ENCODE results near the gene DTWD1. TPM values are rescaled to one million over a fixed set of nuclear protein-coding genes. Genes with fewer than 3 reads are reported as not detected.
"Not testable (repeated sequence)": the region's sequence is repeated elsewhere in the genome, so short reads cannot be mapped to it uniquely, and the experiment has no call there.

Gene DTWD1
- 21.1 and 26.5 TPM in 2 replicates for total RNA-seq

DNA sequence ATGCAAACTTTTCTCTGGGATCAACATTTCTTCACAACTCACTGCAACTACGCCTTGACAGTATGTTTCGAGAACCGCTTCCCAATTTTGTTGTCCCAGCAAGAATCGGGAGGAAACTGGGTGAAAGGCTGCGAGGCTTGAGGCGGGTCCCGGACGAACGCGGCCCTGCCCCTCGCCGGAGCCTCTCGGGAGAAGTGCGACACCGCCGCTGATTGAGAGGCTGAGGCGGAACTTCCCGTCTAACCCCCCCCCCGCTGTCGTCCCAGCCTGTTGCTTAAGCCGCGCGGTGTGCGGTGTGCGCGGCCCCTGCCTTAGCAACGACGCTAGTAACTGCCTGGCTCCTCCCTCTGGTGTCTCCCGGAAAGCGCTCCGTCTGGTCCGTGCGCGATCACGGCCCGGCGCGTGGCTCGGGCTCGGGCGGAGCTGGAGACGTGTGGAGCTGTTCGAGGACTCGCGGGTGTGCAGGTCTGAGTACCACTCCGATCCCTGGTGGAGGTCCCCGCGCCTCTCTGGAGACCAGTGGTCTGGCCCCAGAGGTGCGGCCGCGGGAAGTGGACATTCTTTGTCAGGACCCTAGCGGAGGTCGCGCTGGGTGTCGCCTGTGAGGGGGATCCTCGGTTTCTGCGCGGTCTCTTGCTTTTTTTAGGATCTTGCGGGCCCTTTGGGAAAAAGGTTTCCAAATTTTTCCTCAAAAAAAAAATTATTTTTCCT lies at the start of gene DTWD1, which contains the start of gene FAM227B:
Gene DTWD1, plus strand, starts transcription at position 391 of the 711 bp plus-strand sequence. CDS start 4,120 bp downstream, outside the sequence.
Gene FAM227B, minus strand, starts transcription at position 161 of the 711 bp plus-strand sequence. CDS start 5,647 bp downstream, outside the sequence.
- peak within 1 kb of the TSS; percentile 85 for H3K4me3 Mint-ChIP-seq
- peaks cover 40% of the 10 kb centered on the region for H3K4me1 Mint-ChIP-seq (ENCODE audit: low read depth)
- peaks cover 10% of the 10 kb centered on the region for H3K9me3 Mint-ChIP-seq
- intact Hi-C loops (cut with micrococcal nuclease) = loop anchor here (1.0 to 10.0 kb wide), 20 partner anchors 150 to 1290 kb away; partner anchors contain the start of genes AP4E1, CEP152, COPS2 and DUT
- H3K27me3 Mint-ChIP-seq (ENCODE audit: insufficient read depth) = no peaks in the 10 kb centered on the region
- peak within 1 kb of the TSS; percentile 88 for H3K27ac Mint-ChIP-seq
- DNase-seq (ENCODE audit: low spot score) = peak; percentile 93
- peaks cover 16% of the 10 kb centered on the region for H3K36me3 Mint-ChIP-seq (ENCODE audit: low read depth)

GRCh38 chr15:49573421-49573820 lies 47.4 kb upstream of the DTWD1 start:
- intact Hi-C loops (cut with micrococcal nuclease) = no loop called here
- H3K4me1 Mint-ChIP-seq (ENCODE audit: low read depth) = no peaks in the 10 kb centered on the region
- no peak for DNase-seq (ENCODE audit: low spot score)
- no peak overlapping the region for H3K4me3 Mint-ChIP-seq
- H3K27ac Mint-ChIP-seq = no peak overlapping the region
- H3K27me3 Mint-ChIP-seq (ENCODE audit: insufficient read depth) = no peaks in the 10 kb centered on the region
- H3K9me3 Mint-ChIP-seq = peaks cover 8% of the 10 kb centered on the region
- no peaks in the 10 kb centered on the region for H3K36me3 Mint-ChIP-seq (ENCODE audit: low read depth)

GRCh38 chr15:49589030-49589429 lies 31.8 kb upstream of the DTWD1 start:
- Mint-ChIP-seq H3K4me1 (ENCODE audit: low read depth) (peaks cover 5% of the 10 kb centered on the region), H3K36me3 (ENCODE audit: low read depth) (peaks cover 1% of the 10 kb centered on the region), H3K27me3 (ENCODE audit: insufficient read depth) (no peaks in the 10 kb centered on the region), H3K4me3 (no peak overlapping the region), H3K27ac (no peak overlapping the region), H3K9me3 (peaks cover 7% of the 10 kb centered on the region)
- intact Hi-C loops (cut with micrococcal nuclease) = no loop called here
- no peak for DNase-seq (ENCODE audit: low spot score)

DNA sequence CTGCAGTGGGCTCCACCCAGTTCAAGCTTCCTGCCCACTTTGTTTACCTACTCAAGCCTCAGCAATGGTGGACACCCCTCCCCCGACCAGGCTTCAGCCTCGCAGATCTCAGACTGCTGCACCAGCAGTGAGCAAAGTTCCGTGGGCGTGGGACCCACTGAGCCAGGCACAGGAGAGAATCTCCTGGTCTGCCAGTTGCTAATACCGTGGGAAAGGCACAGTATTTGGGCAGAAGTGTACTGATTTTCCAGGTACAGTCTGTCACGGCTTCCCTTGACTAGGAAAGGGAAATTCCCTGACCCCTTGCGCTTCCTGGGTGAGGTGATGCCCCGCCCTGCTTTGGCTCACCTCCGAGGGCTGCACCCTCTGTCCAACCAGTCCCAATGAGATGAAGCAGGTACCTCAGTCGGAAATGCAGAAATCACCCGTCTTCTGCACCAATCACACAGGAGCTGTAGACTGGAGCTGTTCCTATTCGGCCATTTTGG lies 28.0 kb upstream of the DTWD1 start:
- H3K4me1 Mint-ChIP-seq (ENCODE audit: low read depth); H3K27ac Mint-ChIP-seq; H3K27me3 Mint-ChIP-seq (ENCODE audit: insufficient read depth); H3K4me3 Mint-ChIP-seq; H3K36me3 Mint-ChIP-seq (ENCODE audit: low read depth); intact Hi-C loops (cut with micrococcal nuclease); H3K9me3 Mint-ChIP-seq; DNase-seq (ENCODE audit: low spot score): not testable (repeated sequence)

DNA sequence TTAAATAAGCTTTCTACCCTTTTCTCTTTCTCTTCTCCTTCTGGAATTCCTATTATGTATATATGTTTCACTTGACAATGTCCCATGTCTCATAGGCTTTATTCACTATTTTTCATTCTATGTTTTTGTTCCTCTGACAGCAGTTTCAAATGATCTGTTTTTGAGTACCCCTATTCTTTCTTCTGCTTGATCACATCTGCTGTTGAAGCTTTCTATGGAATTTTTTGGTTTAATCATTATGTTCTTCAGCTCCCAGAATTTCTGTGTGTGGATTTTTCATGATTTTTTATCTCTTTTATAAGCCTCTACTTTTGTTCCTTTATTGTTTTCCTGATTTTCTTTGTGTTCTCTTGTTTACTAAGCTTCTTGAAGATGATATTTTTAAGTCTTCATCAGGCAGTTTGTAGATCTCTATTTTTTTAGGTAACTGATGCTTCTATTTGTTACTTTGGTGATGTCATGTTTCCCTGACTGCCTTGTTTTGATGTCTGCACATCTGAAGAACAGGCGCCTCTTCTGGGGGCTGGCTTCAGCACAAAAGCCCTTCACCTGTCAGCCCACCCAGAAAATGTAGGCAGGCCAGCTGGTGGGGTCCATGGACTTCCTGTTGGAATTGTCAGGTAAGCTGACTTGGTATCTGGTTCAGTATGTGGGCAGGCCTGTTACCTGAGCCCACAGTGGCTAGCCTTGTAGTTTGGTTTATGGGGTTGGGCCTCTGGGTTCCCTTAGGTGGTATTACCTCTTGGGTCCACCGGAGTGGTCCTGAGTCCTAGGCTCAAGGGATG lies 16.0 kb upstream of the DTWD1 start:
- Mint-ChIP-seq H3K4me3 (no peak overlapping the region), H3K27ac (no peak overlapping the region), H3K9me3 (peaks cover 21% of the 10 kb centered on the region), H3K4me1 (ENCODE audit: low read depth) (no peaks in the 10 kb centered on the region), H3K27me3 (ENCODE audit: insufficient read depth) (no peaks in the 10 kb centered on the region), H3K36me3 (ENCODE audit: low read depth) (no peaks in the 10 kb centered on the region)
- intact Hi-C loops (cut with micrococcal nuclease) = no loop called here
- DNase-seq (ENCODE audit: low spot score) = no peak

DNA sequence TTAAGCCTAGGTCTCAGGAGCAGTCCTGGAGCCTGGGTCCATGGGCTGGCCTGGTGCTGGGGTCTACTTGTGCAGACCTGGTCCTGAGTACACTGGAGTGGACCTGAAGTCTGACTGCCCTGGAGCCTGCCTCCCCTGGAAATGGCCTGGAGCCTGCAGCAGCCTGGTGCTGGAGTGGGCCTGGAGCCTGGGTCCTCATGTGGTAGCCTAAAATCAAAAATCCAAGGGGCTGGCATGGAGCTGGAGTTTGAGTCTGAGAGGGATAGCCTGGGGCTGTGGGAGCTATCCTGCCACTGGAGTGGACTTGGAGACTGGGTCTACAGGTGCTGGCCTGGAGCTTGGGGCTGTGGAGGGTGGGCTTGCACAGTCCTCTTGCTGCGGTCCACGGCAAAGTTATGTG lies 15.3 kb upstream of the DTWD1 start:
- intact Hi-C loops (cut with micrococcal nuclease) = no loop called here
- Mint-ChIP-seq H3K4me1 (ENCODE audit: low read depth) (no peaks in the 10 kb centered on the region), H3K27ac (no peak overlapping the region), H3K4me3 (no peak overlapping the region), H3K36me3 (ENCODE audit: low read depth) (no peaks in the 10 kb centered on the region), H3K27me3 (ENCODE audit: insufficient read depth) (no peaks in the 10 kb centered on the region), H3K9me3 (peaks cover 21% of the 10 kb centered on the region)
- no peak for DNase-seq (ENCODE audit: low spot score)

DNA sequence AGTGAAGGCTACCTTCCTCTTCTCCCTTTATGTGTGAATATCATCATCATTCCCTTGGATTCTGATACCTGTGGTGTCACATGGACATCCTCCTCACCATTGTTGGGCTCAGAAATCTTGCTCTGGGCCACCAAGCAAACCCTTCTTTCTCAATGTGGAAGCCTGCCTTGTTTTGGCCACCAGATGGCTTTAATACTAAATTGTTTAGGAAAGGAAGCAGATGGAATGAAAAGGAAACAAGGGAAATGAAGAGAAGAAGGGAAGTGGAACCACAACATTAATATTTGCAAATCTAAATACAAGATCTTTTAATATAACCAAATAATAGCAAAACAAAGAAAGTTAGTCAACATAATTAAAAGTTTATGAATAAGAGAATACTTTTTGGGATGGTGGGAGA lies 14.3 kb upstream of the DTWD1 start:
- Mint-ChIP-seq H3K27ac (no peak overlapping the region), H3K4me3 (no peak overlapping the region), H3K9me3 (peaks cover 17% of the 10 kb centered on the region), H3K4me1 (ENCODE audit: low read depth) (no peaks in the 10 kb centered on the region), H3K27me3 (ENCODE audit: insufficient read depth) (no peaks in the 10 kb centered on the region), H3K36me3 (ENCODE audit: low read depth) (no peaks in the 10 kb centered on the region)
- intact Hi-C loops (cut with micrococcal nuclease) = no loop called here
- no peak for DNase-seq (ENCODE audit: low spot score)

DNA sequence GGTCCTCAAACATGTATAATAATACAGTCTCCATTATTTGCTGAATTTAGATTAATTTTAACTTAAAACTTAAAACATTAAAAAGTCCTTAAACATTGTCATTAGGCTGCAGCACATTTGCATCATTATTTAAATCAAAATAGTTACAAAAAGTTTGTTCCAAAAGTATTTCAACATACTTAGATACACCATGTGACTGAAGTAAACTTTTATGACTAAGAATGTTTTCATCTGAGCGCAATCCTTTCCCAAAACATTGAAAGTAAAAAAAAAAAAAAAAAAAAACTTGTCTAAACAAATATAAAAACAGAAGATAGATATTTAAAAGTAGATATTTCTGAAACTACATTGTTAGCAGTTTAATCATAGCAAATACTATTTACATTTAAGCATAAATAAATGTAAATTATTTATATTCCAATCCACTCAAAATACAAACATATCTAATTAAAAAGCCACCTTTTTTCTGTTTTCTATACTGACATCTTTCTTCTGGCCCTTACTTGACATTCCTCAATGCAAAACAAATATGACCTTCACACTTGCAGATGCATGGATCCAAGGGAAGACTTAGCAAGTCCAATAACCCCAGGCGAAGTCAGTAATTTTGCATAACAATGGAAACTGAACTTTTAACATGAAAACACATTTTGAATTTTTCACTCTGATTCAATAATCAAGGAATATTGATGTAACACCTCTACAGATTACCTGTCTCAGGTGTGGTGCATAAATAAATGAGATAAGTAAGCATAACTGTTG lies 10.5 kb upstream of the DTWD1 start:
- intact Hi-C loops (cut with micrococcal nuclease) = no loop called here
- Mint-ChIP-seq H3K9me3 (peaks cover 24% of the 10 kb centered on the region), H3K27ac (no peak overlapping the region), H3K4me1 (ENCODE audit: low read depth) (no peaks in the 10 kb centered on the region), H3K27me3 (ENCODE audit: insufficient read depth) (no peaks in the 10 kb centered on the region), H3K36me3 (ENCODE audit: low read depth) (peaks cover 2% of the 10 kb centered on the region), H3K4me3 (no peak overlapping the region)
- DNase-seq (ENCODE audit: low spot score) = no peak

- DNase-seq (ENCODE audit: low spot score); H3K27ac Mint-ChIP-seq; H3K27me3 Mint-ChIP-seq (ENCODE audit: insufficient read depth); H3K4me3 Mint-ChIP-seq; H3K4me1 Mint-ChIP-seq (ENCODE audit: low read depth); H3K36me3 Mint-ChIP-seq (ENCODE audit: low read depth); intact Hi-C loops (cut with micrococcal nuclease): not testable (repeated sequence)
- H3K9me3 Mint-ChIP-seq = peaks cover 30% of the 10 kb centered on the region
Measured at GRCh38 chr15:49612240-49612639, 8.6 kb upstream of the DTWD1 start.

DNA sequence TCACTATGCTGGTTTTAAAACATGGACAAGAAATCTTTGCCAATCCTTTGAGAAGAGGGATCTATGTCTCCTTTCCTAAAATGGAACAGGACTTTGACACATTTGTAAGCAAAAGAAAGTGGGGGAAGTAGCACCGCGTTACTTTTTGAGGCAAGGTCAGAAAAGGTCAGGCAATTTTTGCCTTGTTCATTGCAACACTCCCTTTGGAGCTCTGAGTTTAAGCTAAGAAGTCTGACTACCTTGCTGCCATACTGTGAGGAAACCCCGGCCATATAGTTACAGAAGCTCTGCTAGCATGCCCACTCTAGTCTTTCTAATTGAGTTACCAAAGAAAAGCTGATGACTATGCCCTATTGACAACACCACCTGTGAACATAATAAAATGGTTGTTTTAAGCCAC lies 1.6 kb upstream of the DTWD1 start:
- Mint-ChIP-seq H3K36me3 (ENCODE audit: low read depth) (peaks cover 13% of the 10 kb centered on the region), H3K9me3 (peaks cover 20% of the 10 kb centered on the region), H3K27me3 (ENCODE audit: insufficient read depth) (no peaks in the 10 kb centered on the region), H3K27ac (no peak overlapping the region), H3K4me3 (no peak overlapping the region), H3K4me1 (ENCODE audit: low read depth) (peaks cover 39% of the 10 kb centered on the region)
- DNase-seq (ENCODE audit: low spot score) = no peak
- intact Hi-C loops (cut with micrococcal nuclease) = no loop called here

GRCh38 chr15:49620199-49620598 lies 649 bp upstream of the DTWD1 start:
- intact Hi-C loops (cut with micrococcal nuclease) = loop anchor here (1.0 to 10.0 kb wide), 20 partner anchors 149 to 1289 kb away; partner anchors contain the start of genes AP4E1, CEP152, COPS2 and DUT

GRCh38 chr15:49621401-49621811 lies 558 bp downstream of the DTWD1 start:
- Mint-ChIP-seq H3K9me3 (peaks cover 4% of the 10 kb centered on the region), H3K4me1 (ENCODE audit: low read depth) (peaks cover 40% of the 10 kb centered on the region), H3K36me3 (ENCODE audit: low read depth) (peaks cover 20% of the 10 kb centered on the region)

More at GRCh38 chr15:49620199-49620598, 649 bp upstream of the DTWD1 start:
- no peaks in the 10 kb centered on the region for H3K27me3 Mint-ChIP-seq (ENCODE audit: insufficient read depth)
- no peak for DNase-seq (ENCODE audit: low spot score)
- H3K36me3 Mint-ChIP-seq (ENCODE audit: low read depth) = peaks cover 16% of the 10 kb centered on the region
- H3K4me1 Mint-ChIP-seq (ENCODE audit: low read depth) = peaks cover 40% of the 10 kb centered on the region
- peaks cover 14% of the 10 kb centered on the region for H3K9me3 Mint-ChIP-seq
- H3K4me3 Mint-ChIP-seq = peak overlapping the region; percentile 85
- H3K27ac Mint-ChIP-seq = peak overlapping the region; percentile 88

More at GRCh38 chr15:49621401-49621811, 558 bp downstream of the DTWD1 start:
- H3K4me3 Mint-ChIP-seq = peak overlapping the region; percentile 85
- DNase-seq (ENCODE audit: low spot score) = no peak
- no peaks in the 10 kb centered on the region for H3K27me3 Mint-ChIP-seq (ENCODE audit: insufficient read depth)
- H3K27ac Mint-ChIP-seq = peak overlapping the region; percentile 88
- intact Hi-C loops (cut with micrococcal nuclease) = loop anchor here (2.0 to 10.0 kb wide), 16 partner anchors 151 to 1291 kb away; partner anchors contain the start of genes AP4E1, COPS2, DUT and EID1
